Measurements from ENCODE around the gene AUH.
"Not testable (repeated sequence)": the region's sequence is repeated elsewhere in the genome, so short reads cannot be mapped to it uniquely, and the experiment has no call there.

AUH gene

GRCh38 chr9:91361291-91362050 lies at the start of gene AUH:
TSS of gene AUH (minus strand) at chr9:91361918. CDS start at chr9:91361889, 29 bp downstream.
- peak; percentile 86 to 89 for DNase-seq

- DNase-seq, result no peak
These were observed 49.5 kb upstream of the AUH start for GRCh38 chr9:91411096-91411771.

- no peak for DNase-seq
These were observed 48.4 kb upstream of the AUH start for GRCh38 chr9:91410161-91410560.

- no peak for DNase-seq
These were observed 46.8 kb upstream of the AUH start for GRCh38 chr9:91408475-91408874.

GRCh38 chr9:91407580-91408318 lies 46.0 kb upstream of the AUH start:
- peak in 1 of 2 donors; percentile 25 for DNase-seq

- DNase-seq, result no peak
These were observed 43.8 kb upstream of the AUH start for GRCh38 chr9:91405343-91406077.

GRCh38 chr9:91403665-91404543 lies 42.2 kb upstream of the AUH start:
- no peak for DNase-seq

GRCh38 chr9:91398926-91399325 lies 37.2 kb upstream of the AUH start:
- DNase-seq, result no peak

GRCh38 chr9:91395553-91396471 lies 34.1 kb upstream of the AUH start:
- no peak for DNase-seq

- DNase-seq, result no peak
These were observed 33.4 kb upstream of the AUH start for GRCh38 chr9:91395106-91395552.

- no peak for DNase-seq
These were observed 32.1 kb upstream of the AUH start for GRCh38 chr9:91393826-91394225.

GRCh38 chr9:91392435-91392834 lies 30.7 kb upstream of the AUH start:
- DNase-seq, result no peak

GRCh38 chr9:91391818-91392217 lies 30.1 kb upstream of the AUH start:
- DNase-seq, result no peak

GRCh38 chr9:91391412-91391811 lies 29.7 kb upstream of the AUH start:
- DNase-seq, result no peak

GRCh38 chr9:91389686-91390085 lies 28.0 kb upstream of the AUH start:
- not testable (repeated sequence) for DNase-seq

- no peak for DNase-seq
These were observed 25.0 kb upstream of the AUH start for GRCh38 chr9:91386765-91387164.

GRCh38 chr9:91384954-91385353 lies 23.2 kb upstream of the AUH start:
- no peak for DNase-seq

- no peak for DNase-seq
These were observed 21.9 kb upstream of the AUH start for GRCh38 chr9:91383577-91383976.

- no peak for DNase-seq
These were observed 20.6 kb upstream of the AUH start for GRCh38 chr9:91382298-91382697.

GRCh38 chr9:91379426-91379825 lies 17.7 kb upstream of the AUH start:
- no peak for DNase-seq

GRCh38 chr9:91378695-91379127 lies 17.0 kb upstream of the AUH start:
- DNase-seq, result no peak

Measured in CD4-positive, alpha-beta T cell treated with Interferon alpha-2 for 1 hour (primary cell).